Stimulated activated CD4-positive, alpha-beta T cell treated with anti-CD3 and anti-CD28 coated beads, Interleukin-12 subunit alpha, Interleukin-12 subunit beta, amount 100 ng/mL, for 4 hours (primary cell): ENCODE results near the gene TSPYL1.
"Not testable (repeated sequence)": the region's sequence is repeated elsewhere in the genome, so short reads cannot be mapped to it uniquely, and the experiment has no call there.

ENCODE experiments used
- DNase-seq: peaks from one replicate; pipeline ENCODE4 v3.0.0-alpha.2; 2020

The TSPYL1 gene

GRCh38 chr6:116292553-116292952, 12.8 kb upstream of the TSPYL1 start:
- DNase-seq, result no peak

- no peak for DNase-seq
These were observed 12.1 kb upstream of the TSPYL1 start for GRCh38 chr6:116291701-116292396.

- no peak for DNase-seq
These were observed 11.1 kb upstream of the TSPYL1 start for GRCh38 chr6:116290799-116291198.

- no peak for DNase-seq
These were observed 10.1 kb upstream of the TSPYL1 start for GRCh38 chr6:116289876-116290275.

GRCh38 chr6:116287689-116288282, 8.1 kb upstream of the TSPYL1 start:
- DNase-seq, result no peak

- DNase-seq, result no peak
These were observed 7.1 kb upstream of the TSPYL1 start for GRCh38 chr6:116286773-116287358.

- not testable (repeated sequence) for DNase-seq
These were observed 5.3 kb upstream of the TSPYL1 start for GRCh38 chr6:116284984-116285383.

- DNase-seq, result no peak
These were observed 3.5 kb upstream of the TSPYL1 start for GRCh38 chr6:116283191-116283590.

- no peak for DNase-seq
These were observed 3.0 kb upstream of the TSPYL1 start for GRCh38 chr6:116282698-116283097.

- DNase-seq, result no peak
These were observed 1.2 kb upstream of the TSPYL1 start for GRCh38 chr6:116280933-116281316.

- no peak for DNase-seq
These were observed 617 bp upstream of the TSPYL1 start for GRCh38 chr6:116280161-116280932.

GRCh38 chr6:116278854-116279231, 887 bp downstream of the TSPYL1 start:
- DNase-seq, result no peak

- DNase-seq, result no peak
These were observed 1.3 kb downstream of the TSPYL1 start for GRCh38 chr6:116278481-116278829.

GRCh38 chr6:116277124-116277523, 2.6 kb downstream of the TSPYL1 start:
- no peak for DNase-seq

- DNase-seq, result no peak
These were observed 8.5 kb downstream of the TSPYL1 start for GRCh38 chr6:116271149-116271708.

GRCh38 chr6:116268589-116269293, 11.0 kb downstream of the TSPYL1 start:
- no peak for DNase-seq

- DNase-seq, result no peak
These were observed 11.7 kb downstream of the TSPYL1 start for GRCh38 chr6:116267836-116268588.

- no peak for DNase-seq
These were observed 12.9 kb downstream of the TSPYL1 start for GRCh38 chr6:116266803-116267202.

- DNase-seq, result no peak
These were observed 14.5 kb downstream of the TSPYL1 start for GRCh38 chr6:116265041-116265829.

- no peak for DNase-seq
These were observed 16.4 kb downstream of the TSPYL1 start for GRCh38 chr6:116263353-116263752.

GRCh38 chr6:116258520-116258919, 21.2 kb downstream of the TSPYL1 start:
- DNase-seq, result no peak
